Ishikawa (cell line): ENCODE results near the gene PARD3B.

Experiments used
- CEBPB ChIP-seq: IDR thresholded peaks from 2 replicates; pipeline ENCODE4 v1.6.1; 2012
- CREB1 ChIP-seq: IDR thresholded peaks from 2 replicates; pipeline ENCODE4 v1.6.1; 2012; ENCODE audit warnings: low read depth
- EGR1 ChIP-seq: IDR thresholded peaks from 2 replicates; pipeline ENCODE4 v1.6.1; 2012
- EP300 ChIP-seq: IDR thresholded peaks from 2 replicates; pipeline ENCODE4 v1.6.1; 2012; ENCODE audit warnings: borderline replicate concordance
- FOXM1 ChIP-seq: IDR thresholded peaks from 2 replicates; pipeline ENCODE4 v1.6.1; 2012; ENCODE audit warnings: low read depth, borderline replicate concordance
- MAX ChIP-seq: IDR thresholded peaks from 2 replicates; pipeline ENCODE4 v1.6.1; 2012
- NFIC ChIP-seq: IDR thresholded peaks from 2 replicates; pipeline ENCODE4 v1.6.1; 2012
- RAD21 ChIP-seq: IDR thresholded peaks from 2 replicates; pipeline ENCODE4 v1.6.1; 2012; ENCODE audit warnings: low read depth
- REST ChIP-seq: IDR thresholded peaks from 2 replicates; pipeline ENCODE4 v1.6.1; 2012; ENCODE audit warnings: low read depth, mild to moderate bottlenecking
- TAF1 ChIP-seq: IDR thresholded peaks from 2 replicates; pipeline ENCODE4 v1.6.1; 2012; ENCODE audit warnings: low read depth, mild to moderate bottlenecking
- TCF12 ChIP-seq: IDR thresholded peaks from 2 replicates; pipeline ENCODE4 v1.6.1; 2012; ENCODE audit warnings: low read depth
- TEAD4 ChIP-seq: IDR thresholded peaks from 2 replicates; pipeline ENCODE4 v1.6.1; 2012
- USF1 ChIP-seq: IDR thresholded peaks from 2 replicates; pipeline ENCODE4 v1.6.1; 2012
- YY1 ChIP-seq: IDR thresholded peaks from 2 replicates; pipeline ENCODE4 v1.6.1; 2012; ENCODE audit warnings: low read depth
- ZBTB7A ChIP-seq: IDR thresholded peaks from 2 replicates; pipeline ENCODE4 v1.6.1; 2012; ENCODE audit warnings: low read depth

PARD3B gene

GRCh38 chr2:204948822-204949221 is 403.5 kb downstream of the PARD3B start:
- TF ChIP-seq RAD21 (no peak), YY1 (no peak), CREB1 (no peak), USF1 (no peak), ZBTB7A (no peak), NFIC (no peak), TCF12 (no peak), FOXM1 (no peak)

- TF ChIP-seq CEBPB (no peak), REST (no peak), TAF1 (no peak), CREB1 (no peak), EGR1 (no peak), TCF12 (no peak), ZBTB7A (no peak), USF1 (no peak), MAX (no peak), EP300 (no peak)
Observed at GRCh38 chr2:204950695-204951346, 405.5 kb downstream of the PARD3B start.

GRCh38 chr2:204958371-204958770 is 413.1 kb downstream of the PARD3B start:
- TF ChIP-seq RAD21 (no peak), USF1 (no peak), TCF12 (no peak), TAF1 (no peak), YY1 (no peak), NFIC (no peak), MAX (no peak), EGR1 (no peak), ZBTB7A (no peak), CREB1 (no peak), EP300 (no peak), TEAD4 (no peak), CEBPB (no peak), FOXM1 (no peak), REST (no peak)

- no peak for TF ChIP-seq CREB1
- TF ChIP-seq ZBTB7A, result no peak
- TF ChIP-seq RAD21, result no peak
- no peak for TF ChIP-seq EGR1
- TF ChIP-seq MAX, result no peak
- no peak for TF ChIP-seq YY1
- TF ChIP-seq TEAD4, result no peak
- no peak for TF ChIP-seq TAF1
- no peak for TF ChIP-seq FOXM1
- TF ChIP-seq EP300, result no peak
- TF ChIP-seq CEBPB, result no peak
- TF ChIP-seq REST, result no peak
- TF ChIP-seq USF1, result no peak
- TF ChIP-seq TCF12, result no peak
- no peak for TF ChIP-seq NFIC
Observed at GRCh38 chr2:204964414-204964813, 419.1 kb downstream of the PARD3B start.
